Measurements from ENCODE around the gene GSK3A. TPM values are rescaled to one million over a fixed set of nuclear protein-coding genes. Genes with fewer than 3 reads are reported as not detected.
A peak's percentile ranks its signal among the peaks of the same experiment; 100 is the strongest.

Gene GSK3A
- total and polyA plus RNA-seq, 9 of the 15 experiments (the other 6 are each of a cell fraction or from before 2014, with no cell fraction given): 0.62 to 90.7 (median 33.3) TPM

DNA sequence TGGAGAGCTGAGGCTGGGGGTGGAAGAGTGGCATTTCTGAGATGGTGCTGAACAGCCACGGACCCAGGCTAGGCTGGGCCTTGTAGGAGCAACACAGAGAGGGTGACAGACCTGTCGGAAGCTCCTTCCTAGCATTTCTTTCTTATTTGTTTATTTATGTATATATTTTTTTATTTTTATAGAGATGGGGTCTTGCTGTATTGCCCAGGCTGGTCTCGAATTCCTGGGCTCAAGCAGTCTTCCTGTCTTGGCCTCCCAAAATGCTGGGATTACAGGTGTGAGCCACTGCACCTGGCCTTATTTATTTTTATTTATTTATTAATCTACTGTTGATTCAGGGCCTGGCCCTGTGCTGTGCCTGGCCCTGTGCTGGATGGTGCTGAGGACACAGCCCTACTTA lies 33.1 kb upstream of the GSK3A start:
- in situ Hi-C loops (cut with MboI): no loop called here
- 52% methylated on average over 3 of the region's 3 CpGs for WGBS (ENCODE audit: insufficient coverage, low coverage, missing lambda C conversion rate)

More for the DNA sequence above, 33.1 kb upstream of the GSK3A start:
- peaks cover 19 to 60% of the 10 kb centered on the region in 2 experiments for H3K4me1 ChIP-seq (replicated peaks in 1 of 2; ENCODE audit: control insufficient read depth in 2 of 2, insufficient read depth in 2 of 2, low read length in 2 of 2)
- no peaks in the 10 kb centered on the region for H3K9me1 ChIP-seq (ENCODE audit: control insufficient read depth, insufficient read depth, low read length)
- ChIA-PET POLR2A (interaction anchor here (1.3 kb wide), 1 partner anchor 9 kb away, joined by 4 read pairs; no protein-coding TSS in a partner anchor), CTCF (ENCODE audit: low intra/inter-chr PET ratio) (no interaction called here)
- H2AFZ ChIP-seq (ENCODE audit: low read depth, low read length): no peak overlapping the region
- no peak overlapping the region for H3K4me2 ChIP-seq (ENCODE audit: insufficient read depth, low read length)
- H3K9me3 ChIP-seq (replicated peaks; ENCODE audit: control insufficient read depth, insufficient read depth, low read depth, low read length): no peaks in the 10 kb centered on the region
- ATAC-seq (no peak), DNase-seq (ENCODE audit: extremely low read depth in 1 of 4, low spot score in 3 of 4) (no peak), FAIRE-seq (no peak)
- no peak for TF ChIP-seq FOS (IDR thresholded peaks at IDR 0.05; ENCODE audit: extremely low read depth, insufficient read length)
- no peak for TF ChIP-seq CC2D1A (IDR thresholded peaks at IDR 0.05)
- TF ChIP-seq, protein P1, sequence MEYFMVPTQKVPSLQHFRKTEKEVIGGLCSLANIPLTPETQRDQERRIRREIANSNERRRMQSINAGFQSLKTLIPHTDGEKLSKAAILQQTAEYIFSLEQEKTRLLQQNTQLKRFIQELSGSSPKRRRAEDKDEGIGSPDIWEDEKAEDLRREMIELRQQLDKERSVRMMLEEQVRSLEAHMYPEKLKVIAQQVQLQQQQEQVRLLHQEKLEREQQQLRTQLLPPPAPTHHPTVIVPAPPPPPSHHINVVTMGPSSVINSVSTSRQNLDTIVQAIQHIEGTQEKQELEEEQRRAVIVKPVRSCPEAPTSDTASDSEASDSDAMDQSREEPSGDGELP (CRISPR knock-in tag; IDR thresholded peaks at IDR 0.05; ENCODE audit: borderline replicate concordance): no peak
- TF ChIP-seq, protein P2, sequence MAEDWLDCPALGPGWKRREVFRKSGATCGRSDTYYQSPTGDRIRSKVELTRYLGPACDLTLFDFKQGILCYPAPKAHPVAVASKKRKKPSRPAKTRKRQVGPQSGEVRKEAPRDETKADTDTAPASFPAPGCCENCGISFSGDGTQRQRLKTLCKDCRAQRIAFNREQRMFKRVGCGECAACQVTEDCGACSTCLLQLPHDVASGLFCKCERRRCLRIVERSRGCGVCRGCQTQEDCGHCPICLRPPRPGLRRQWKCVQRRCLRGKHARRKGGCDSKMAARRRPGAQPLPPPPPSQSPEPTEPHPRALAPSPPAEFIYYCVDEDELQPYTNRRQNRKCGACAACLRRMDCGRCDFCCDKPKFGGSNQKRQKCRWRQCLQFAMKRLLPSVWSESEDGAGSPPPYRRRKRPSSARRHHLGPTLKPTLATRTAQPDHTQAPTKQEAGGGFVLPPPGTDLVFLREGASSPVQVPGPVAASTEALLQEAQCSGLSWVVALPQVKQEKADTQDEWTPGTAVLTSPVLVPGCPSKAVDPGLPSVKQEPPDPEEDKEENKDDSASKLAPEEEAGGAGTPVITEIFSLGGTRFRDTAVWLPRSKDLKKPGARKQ (CRISPR knock-in tag; IDR thresholded peaks at IDR 0.05): no peak
- TF ChIP-seq SMARCA4 (IDR thresholded peaks at IDR 0.05): no peak
- TF ChIP-seq, protein P3, sequence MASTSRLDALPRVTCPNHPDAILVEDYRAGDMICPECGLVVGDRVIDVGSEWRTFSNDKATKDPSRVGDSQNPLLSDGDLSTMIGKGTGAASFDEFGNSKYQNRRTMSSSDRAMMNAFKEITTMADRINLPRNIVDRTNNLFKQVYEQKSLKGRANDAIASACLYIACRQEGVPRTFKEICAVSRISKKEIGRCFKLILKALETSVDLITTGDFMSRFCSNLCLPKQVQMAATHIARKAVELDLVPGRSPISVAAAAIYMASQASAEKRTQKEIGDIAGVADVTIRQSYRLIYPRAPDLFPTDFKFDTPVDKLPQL (IDR thresholded peaks at IDR 0.05; ENCODE audit: extremely low read depth, insufficient read length): no peak
- TF ChIP-seq SP1 (CRISPR knock-in tag; IDR thresholded peaks at IDR 0.05): no peak
- TF ChIP-seq ILF3 (IDR thresholded peaks at IDR 0.05; ENCODE audit: borderline replicate concordance): no peak
- TF ChIP-seq GATAD2B (IDR thresholded peaks at IDR 0.05; ENCODE audit: borderline replicate concordance): no peak
- no peak for TF ChIP-seq HBP1 (CRISPR knock-in tag; IDR thresholded peaks at IDR 0.05)
- no peak for TF ChIP-seq CBX2 (IDR thresholded peaks at IDR 0.05; ENCODE audit: insufficient read depth, low read length, poor library complexity, severe bottlenecking)
- no peak for TF ChIP-seq SMAD4 (CRISPR knock-in tag; conservative IDR thresholded peaks at IDR 0.05)
- no peak for TF ChIP-seq CHD2 (IDR thresholded peaks at IDR 0.05; ENCODE audit: low read depth, low read length)
- TF ChIP-seq, protein P4, sequence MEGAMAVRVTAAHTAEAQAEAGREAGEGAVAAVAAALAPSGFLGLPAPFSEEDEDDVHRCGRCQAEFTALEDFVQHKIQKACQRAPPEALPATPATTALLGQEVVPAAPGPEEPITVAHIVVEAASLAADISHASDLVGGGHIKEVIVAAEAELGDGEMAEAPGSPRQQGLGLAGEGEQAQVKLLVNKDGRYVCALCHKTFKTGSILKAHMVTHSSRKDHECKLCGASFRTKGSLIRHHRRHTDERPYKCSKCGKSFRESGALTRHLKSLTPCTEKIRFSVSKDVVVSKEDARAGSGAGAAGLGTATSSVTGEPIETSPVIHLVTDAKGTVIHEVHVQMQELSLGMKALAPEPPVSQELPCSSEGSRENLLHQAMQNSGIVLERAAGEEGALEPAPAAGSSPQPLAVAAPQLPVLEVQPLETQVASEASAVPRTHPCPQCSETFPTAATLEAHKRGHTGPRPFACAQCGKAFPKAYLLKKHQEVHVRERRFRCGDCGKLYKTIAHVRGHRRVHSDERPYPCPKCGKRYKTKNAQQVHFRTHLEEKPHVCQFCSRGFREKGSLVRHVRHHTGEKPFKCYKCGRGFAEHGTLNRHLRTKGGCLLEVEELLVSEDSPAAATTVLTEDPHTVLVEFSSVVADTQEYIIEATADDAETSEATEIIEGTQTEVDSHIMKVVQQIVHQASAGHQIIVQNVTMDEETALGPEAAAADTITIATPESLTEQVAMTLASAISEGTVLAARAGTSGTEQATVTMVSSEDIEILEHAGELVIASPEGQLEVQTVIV (CRISPR knock-in tag; IDR thresholded peaks at IDR 0.05; ENCODE audit: borderline replicate concordance): no peak
- TF ChIP-seq ZSCAN29 (IDR thresholded peaks at IDR 0.05): no peak
- TF ChIP-seq NR4A1 (CRISPR knock-in tag; IDR thresholded peaks at IDR 0.05): no peak
- TF ChIP-seq NR4A1 (tag; IDR thresholded peaks at IDR 0.05): no peak
- H4K20me1 ChIP-seq (replicated peaks; ENCODE audit: control insufficient read depth, insufficient read depth, low read length): no peaks in the 10 kb centered on the region
- H3K4me3 ChIP-seq: no peak overlapping the region
- H3K36me3 ChIP-seq (ENCODE audit: control insufficient read depth, insufficient read depth, low read length): peaks cover 59% of the 10 kb centered on the region
- peaks cover 40% of the 10 kb centered on the region for H3K79me2 ChIP-seq (ENCODE audit: control insufficient read depth, insufficient read depth, low read length)
- H3K27ac ChIP-seq (ENCODE audit: extremely low read depth, low read depth, low read length): no peak overlapping the region
- no TSS peak for BruUV-seq (replicated peaks)
- no peaks in the 10 kb centered on the region for H3K27me3 ChIP-seq (ENCODE audit: control insufficient read depth in 2 of 2, insufficient read depth in 2 of 2, low read length in 2 of 2)
- intact Hi-C loops (cut with micrococcal nuclease): no loop called here
- H3K9ac ChIP-seq (ENCODE audit: insufficient read depth in 1 of 2, low read depth in 2 of 2, low read length in 2 of 2): peak overlapping the region in 1 of 2 experiments; percentile 82; a peak in 2 of 4 replicates
